WI38 (cell line): Measurements from ENCODE around the gene HOXD3.

Experiments used
- H3K4me3 ChIP-seq: 2 replicates; pipeline ENCODE4 v1.5.1; 2011; ENCODE audit warnings: low read depth, mild to moderate bottlenecking, control low read depth, low read length
- CTCF ChIP-seq: IDR thresholded peaks from 2 replicates; pipeline ENCODE4 v1.5.1; 2012; ENCODE audit warnings: low read depth, mild to moderate bottlenecking, control low read depth, low read length

Gene HOXD3

GRCh38 chr2:176117823-176118371, 39.2 kb upstream of the HOXD3 start:
- no peak overlapping the region for H3K4me3 ChIP-seq
- no peak for TF ChIP-seq CTCF

DNA sequence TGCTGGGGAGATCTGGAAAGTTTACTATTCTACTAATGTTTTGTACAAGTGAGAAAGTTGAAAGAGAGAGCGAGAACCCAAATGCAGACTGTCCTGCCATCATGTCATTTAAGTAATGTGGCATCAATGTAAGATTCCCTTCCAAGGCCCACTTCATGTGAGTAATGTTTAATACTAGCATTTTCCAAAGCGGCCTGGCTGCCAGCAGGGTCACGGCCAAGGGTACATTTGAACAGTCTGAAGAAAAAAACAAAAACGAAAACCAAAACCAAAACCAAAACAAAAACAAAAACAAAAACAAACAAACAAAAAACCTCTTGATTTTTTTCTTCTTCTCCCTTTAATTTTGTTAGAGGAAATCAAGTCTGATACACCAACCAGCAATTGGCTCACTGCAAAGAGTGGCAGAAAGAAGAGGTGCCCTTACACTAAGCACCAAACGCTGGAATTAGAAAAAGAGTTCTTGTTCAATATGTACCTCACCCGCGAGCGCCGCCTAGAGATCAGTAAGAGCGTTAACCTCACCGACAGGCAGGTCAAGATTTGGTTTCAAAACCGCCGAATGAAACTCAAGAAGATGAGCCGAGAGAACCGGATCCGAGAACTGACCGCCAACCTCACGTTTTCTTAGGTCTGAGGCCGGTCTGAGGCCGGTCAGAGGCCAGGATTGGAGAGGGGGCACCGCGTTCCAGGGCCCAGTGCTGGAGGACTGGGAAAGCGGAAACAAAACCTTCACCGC, 38.3 kb upstream of the HOXD3 start:
- H3K4me3 ChIP-seq = no peak overlapping the region
- TF ChIP-seq CTCF = peak; percentile 24; the same call in 1 of the 2 replicates

DNA sequence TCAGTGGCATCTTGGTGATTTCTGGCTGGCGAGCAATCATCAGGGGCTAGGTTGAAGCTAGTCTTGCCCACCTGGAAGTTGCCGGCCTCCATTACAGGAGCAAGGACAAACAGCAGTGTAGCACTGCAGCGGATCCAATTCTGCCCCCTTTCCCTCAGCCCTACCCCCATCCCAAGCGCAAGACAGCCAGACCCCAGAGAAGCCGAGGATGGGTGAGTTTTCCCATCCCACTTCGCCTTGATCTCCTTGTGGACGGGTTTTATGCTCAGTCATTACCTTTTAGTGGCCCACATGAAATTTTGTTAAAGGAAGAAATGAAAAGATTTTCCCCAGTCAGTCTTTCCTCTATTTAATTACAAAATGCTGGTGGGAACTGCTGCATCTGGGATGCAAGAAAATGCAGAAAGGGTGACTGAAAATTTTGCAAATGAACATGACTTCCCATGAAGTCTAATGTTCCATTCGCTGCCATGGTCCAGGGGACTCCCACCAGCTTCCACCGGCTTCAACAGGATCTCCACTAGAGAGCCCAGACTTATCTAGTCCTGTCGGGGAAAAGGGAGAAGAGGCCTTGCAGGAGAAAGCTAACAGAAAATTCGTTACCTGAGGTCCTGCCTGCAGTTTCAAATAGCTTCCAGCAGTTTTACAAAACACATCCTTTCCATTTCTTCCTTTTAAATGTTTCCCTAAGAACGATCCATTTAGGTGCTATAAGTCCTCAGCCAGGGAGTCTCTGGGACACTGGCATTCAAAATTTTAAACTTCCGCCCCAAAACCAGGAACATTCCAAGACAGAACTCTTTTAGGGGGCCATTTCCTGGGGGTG, 36.5 kb upstream of the HOXD3 start:
- H3K4me3 ChIP-seq = no peak overlapping the region
- TF ChIP-seq CTCF = no peak

DNA sequence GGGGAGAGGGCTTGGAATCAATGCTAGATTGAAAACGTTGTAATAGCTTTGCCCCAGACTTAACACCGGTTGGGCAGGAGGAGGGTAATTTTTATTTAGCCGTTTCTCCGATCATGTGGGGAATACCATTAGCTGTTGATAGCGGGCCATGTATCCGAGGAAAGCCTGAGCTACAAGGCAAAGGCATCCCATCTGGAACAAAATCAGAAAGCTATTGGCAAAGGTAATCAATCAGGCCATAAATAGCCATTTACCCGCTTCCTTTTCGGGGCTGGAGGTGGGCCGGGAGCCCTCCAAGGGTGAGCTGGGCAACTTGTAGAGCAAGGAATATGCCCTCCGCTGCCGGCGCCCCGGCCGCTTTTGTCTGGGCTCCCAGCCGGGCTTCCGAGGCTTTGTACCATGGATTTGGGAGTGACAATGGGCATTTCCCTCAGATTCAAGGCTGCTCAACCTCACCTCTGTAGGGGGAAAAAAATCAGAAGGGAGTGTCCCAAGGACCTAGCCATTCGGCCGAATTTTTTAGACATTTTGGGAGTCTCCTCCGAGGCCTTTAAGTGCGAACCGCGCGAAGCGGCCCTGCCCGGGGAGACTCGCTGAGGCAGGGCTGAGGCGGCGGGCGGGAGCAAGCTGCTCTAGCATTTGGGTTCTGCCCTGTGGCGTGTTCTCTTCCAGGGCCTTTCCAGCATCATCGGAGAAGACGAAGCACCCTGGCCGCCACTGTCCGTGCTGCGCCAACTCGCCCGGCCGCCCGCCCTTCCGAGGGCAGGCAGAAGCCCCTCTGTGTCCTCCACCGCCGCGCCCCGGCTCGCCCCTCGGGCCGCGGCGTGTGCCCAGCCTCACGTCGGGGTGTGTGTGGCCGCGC, 35.7 kb upstream of the HOXD3 start:
- no peak for TF ChIP-seq CTCF
- no peak overlapping the region for H3K4me3 ChIP-seq

DNA sequence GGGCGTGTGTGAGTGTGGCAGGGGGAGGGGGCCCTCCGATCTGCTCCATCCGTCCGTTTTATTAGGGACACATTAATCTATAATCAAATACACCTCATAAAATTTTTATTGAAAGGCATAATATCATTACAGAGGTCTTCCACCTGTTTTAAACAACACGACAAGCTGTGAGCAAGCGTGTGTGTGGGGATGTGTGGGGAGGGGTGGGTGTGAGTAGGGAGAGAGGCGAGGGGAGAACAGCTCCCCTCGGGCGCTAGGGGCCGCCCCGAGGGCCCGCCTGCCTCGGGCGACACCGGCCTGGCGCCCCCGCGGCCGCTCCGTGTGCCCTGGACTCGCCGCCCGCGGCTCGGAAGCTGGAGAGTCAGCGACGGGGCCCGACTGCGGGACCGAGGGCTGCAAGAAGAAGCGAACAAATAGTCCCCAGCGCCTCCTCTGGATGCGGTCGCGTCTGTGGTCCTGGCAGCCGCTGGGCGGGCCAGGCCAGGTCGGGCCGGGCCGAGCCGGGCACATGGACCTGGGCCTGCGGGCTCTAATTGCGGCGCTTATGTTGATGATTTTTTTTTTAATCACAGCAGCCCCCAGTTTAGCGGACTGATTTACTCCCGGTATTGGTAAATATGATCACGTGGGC, 34.9 kb upstream of the HOXD3 start:
- no peak overlapping the region; the same call in 1 of the 2 replicates for H3K4me3 ChIP-seq
- no peak for TF ChIP-seq CTCF

DNA sequence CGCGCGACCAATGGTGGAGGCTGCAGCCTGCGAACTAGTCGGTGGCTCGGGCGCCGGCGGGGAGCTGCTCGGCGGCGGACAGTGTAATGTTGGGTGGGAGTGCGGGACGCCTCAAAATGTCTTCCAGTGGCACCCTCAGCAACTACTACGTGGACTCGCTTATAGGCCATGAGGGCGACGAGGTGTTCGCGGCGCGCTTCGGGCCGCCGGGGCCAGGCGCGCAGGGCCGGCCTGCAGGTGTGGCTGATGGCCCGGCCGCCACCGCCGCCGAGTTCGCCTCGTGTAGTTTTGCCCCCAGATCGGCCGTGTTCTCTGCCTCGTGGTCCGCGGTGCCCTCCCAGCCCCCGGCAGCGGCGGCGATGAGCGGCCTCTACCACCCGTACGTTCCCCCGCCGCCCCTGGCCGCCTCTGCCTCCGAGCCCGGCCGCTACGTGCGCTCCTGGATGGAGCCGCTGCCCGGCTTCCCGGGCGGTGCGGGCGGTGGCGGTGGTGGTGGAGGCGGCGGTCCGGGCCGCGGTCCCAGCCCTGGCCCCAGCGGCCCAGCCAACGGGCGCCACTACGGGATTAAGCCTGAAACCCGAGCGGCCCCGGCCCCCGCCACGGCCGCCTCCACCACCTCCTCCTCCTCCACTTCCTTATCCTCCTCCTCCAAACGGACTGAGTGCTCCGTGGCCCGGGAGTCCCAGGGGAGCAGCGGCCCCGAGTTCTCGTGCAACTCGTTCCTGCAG, 34.3 kb upstream of the HOXD3 start, which contains the start of gene HOXD9:
TSS of gene HOXD9 (plus strand) at position 37 of the 728 bp plus-strand sequence. CDS start at position 87, 50 bp downstream.
- H3K4me3 ChIP-seq = no peak within 1 kb of the TSS; the same call in 1 of the 2 replicates
- no peak for TF ChIP-seq CTCF
